ENCODE results near the gene C18orf32. TPM values are rescaled to one million over a fixed set of nuclear protein-coding genes. Genes with fewer than 3 reads are reported as not detected.

Gene C18orf32
- total and polyA plus RNA-seq, 2 donors (not counting 1 experiment from before 2014, with no cell fraction given), result 20.8 to 36.3 TPM

GRCh38 chr18:49447810-49448745, 39.0 kb downstream of the C18orf32 start:
- H3K27ac Mint-ChIP-seq, result no peak overlapping the region

More at GRCh38 chr18:49447810-49448745, 39.0 kb downstream of the C18orf32 start:
- Mint-ChIP-seq H3K9me3 (ENCODE audit: insufficient read depth) (peaks cover 10% of the 10 kb centered on the region), H3K4me3 (no peak overlapping the region), H3K27me3 (no peaks in the 10 kb centered on the region), H3K4me1 (peaks cover 11% of the 10 kb centered on the region)
- no peak overlapping the region for H3K4me2 ChIP-seq (replicated peaks; ENCODE audit: low read depth, low read length, poor library complexity, severe bottlenecking)
- no peaks in the 10 kb centered on the region for H3K4me1 ChIP-seq (ENCODE audit: control insufficient read depth in 2 of 2, insufficient read depth in 2 of 2, low read length in 2 of 2)
- no peak overlapping the region for H2AFZ ChIP-seq (ENCODE audit: insufficient read depth, low read depth, low read length, poor library complexity, severe bottlenecking)
- no peak overlapping the region for H3K9ac ChIP-seq (ENCODE audit: low read length)
- peaks cover 60% of the 10 kb centered on the region for H3K79me2 ChIP-seq (ENCODE audit: control insufficient read depth, insufficient read depth, low read length)
- H3K9me3 ChIP-seq (ENCODE audit: control extremely low read depth in 1 of 3, control insufficient read depth in 2 of 3, insufficient read depth in 1 of 3, low read length in 2 of 3), result peaks cover 8 to 18% (median 10%) of the 10 kb centered on the region in 3 donors
- H4K20me1 ChIP-seq (ENCODE audit: control insufficient read depth, insufficient read depth, low read length, poor library complexity, severe bottlenecking), result peaks cover 26% of the 10 kb centered on the region
- peaks cover 10 to 11% of the 10 kb centered on the region in 2 experiments for H3K36me3 ChIP-seq (replicated peaks in 1 of 2; ENCODE audit: control extremely low read depth in 1 of 2, control insufficient read depth in 1 of 2, extremely low read depth in 1 of 2, insufficient read depth in 2 of 2, low read length in 1 of 2)
- no peak overlapping the region for H3K4me3 ChIP-seq (ENCODE audit: control extremely low read depth in 1 of 5, extremely low read depth in 1 of 5, insufficient read depth in 1 of 5, low read depth in 2 of 5, low read length in 4 of 5)
- CTCF ChIA-PET, result interaction anchor here (1.2 to 1.9 kb wide), 2 partner anchors 15 to 774 kb away, joined by 3 to 5 read pairs; no protein-coding TSS in a partner anchor
- intact Hi-C loops (cut with micrococcal nuclease), result loop anchor here (1.0 kb wide), 1 partner anchor 772 kb away; no protein-coding TSS in a partner anchor
- no peak for ATAC-seq (ENCODE audit: low read depth)
- TF ChIP-seq EZH2 (IDR thresholded peaks at IDR 0.05; ENCODE audit: borderline replicate concordance, insufficient read depth, low read depth, low read length, poor library complexity, severe bottlenecking) (no peak), CTCF (IDR thresholded peaks at IDR 0.05) (peak; percentile 58)
- DNase-seq, result peak; percentile 51
- no peaks in the 10 kb centered on the region for H3K27me3 ChIP-seq (replicated peaks in 1 of 4; ENCODE audit: control extremely low read depth in 1 of 4, control insufficient read depth in 3 of 4, insufficient read depth in 4 of 4, low read length in 3 of 4)
- 100% methylated on average over 1 of the region's 3 CpGs for WGBS (ENCODE audit: insufficient coverage)
- no peak overlapping the region for H3K27ac ChIP-seq (ENCODE audit: low read length in 2 of 2)
- POLR2A ChIA-PET, result no interaction called here

Data from B cell (primary cell).